GM19452 (cell line): ENCODE results near the gene ARID5A.

Experiments used
- ATAC-seq: cut with Tn5 transposase; IDR thresholded peaks from one replicate; pipeline ENCODE4 v1.9.1; 2021; ENCODE audit not compliant: unreplicated experiment

The ARID5A gene

GRCh38 chr2:96594691-96595152 is 58.2 kb downstream of the ARID5A start:
- ATAC-seq: no peak

- no peak for ATAC-seq
These were observed 60.0 kb downstream of the ARID5A start for GRCh38 chr2:96596596-96596995.

GRCh38 chr2:96599941-96600340 is 63.4 kb downstream of the ARID5A start:
- no peak for ATAC-seq

GRCh38 chr2:96601382-96602292 is 65.1 kb downstream of the ARID5A start:
- no peak for ATAC-seq
